Vagina (tissue), 2 donors: ENCODE data around the gene PHRF1.

ENCODE experiments used
- POLR2A ChIP-seq, 2 donors: fragments of 450-650 bp; IDR thresholded peaks; one replicate each; pipeline ENCODE4 v1.6.1; 2017; ENCODE audit warnings: antibody characterized with exemption in 2 of 2, mild to moderate bottlenecking in 2 of 2, moderate library complexity in 2 of 2
- POLR2AphosphoS5 ChIP-seq, 2 donors: sonication (generic); formaldehyde crosslinking; IDR thresholded peaks; one replicate each; pipeline ENCODE4 v1.9.0; 2017; ENCODE audit warnings: antibody characterized with exemption in 2 of 2, mild to moderate bottlenecking in 2 of 2, low read depth in 1 of 2; ENCODE audit not compliant: insufficient read depth in 1 of 2
- TF ChIP-seq, protein P1 (sequence below), 3 experiments: fragments of 450-650 bp in 2 of 3; fragments of 200-600 bp in 1 of 3; sonication (generic) in 1 of 3; IDR thresholded peaks; one replicate each; pipeline ENCODE4 v1.5.1; 2017 to 2019; ENCODE audit warnings: antibody characterized with exemption in 3 of 3, mild to moderate bottlenecking in 2 of 3, moderate library complexity in 2 of 3

DNA sequence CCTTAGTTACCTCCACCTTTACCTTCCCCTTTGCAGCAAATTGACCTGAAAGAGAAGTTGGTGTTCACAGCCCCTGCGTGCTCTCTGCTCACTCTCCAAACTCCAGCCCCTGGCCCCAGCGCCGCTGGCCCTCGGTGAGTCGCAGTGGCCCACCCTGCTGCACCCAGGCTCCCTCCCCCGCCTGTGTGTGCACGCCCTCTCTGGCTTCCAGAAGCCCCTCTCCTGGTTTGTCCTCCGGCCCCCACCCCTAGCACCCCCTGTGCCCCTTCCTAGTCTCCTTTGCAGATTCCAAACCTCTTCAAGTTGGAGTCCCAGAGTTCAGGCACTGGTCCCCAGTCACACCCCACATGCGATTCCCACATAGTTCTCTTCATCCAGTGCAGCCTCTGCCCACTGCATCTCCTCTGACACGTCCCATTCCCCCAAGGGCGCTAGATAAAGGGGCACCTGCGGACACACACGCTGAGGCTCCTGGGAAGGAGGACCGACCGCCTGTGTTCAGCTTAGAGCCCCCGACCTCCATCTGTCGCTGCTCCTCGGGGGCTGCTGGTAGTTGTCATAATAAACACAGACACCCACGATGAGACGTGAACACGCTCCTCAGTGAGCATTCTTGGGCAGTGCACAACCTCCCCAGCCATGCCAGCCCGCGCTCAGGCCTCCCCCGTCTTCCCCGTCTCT is 1.5 kb upstream of the PHRF1 start:
- TF ChIP-seq, protein P1, sequence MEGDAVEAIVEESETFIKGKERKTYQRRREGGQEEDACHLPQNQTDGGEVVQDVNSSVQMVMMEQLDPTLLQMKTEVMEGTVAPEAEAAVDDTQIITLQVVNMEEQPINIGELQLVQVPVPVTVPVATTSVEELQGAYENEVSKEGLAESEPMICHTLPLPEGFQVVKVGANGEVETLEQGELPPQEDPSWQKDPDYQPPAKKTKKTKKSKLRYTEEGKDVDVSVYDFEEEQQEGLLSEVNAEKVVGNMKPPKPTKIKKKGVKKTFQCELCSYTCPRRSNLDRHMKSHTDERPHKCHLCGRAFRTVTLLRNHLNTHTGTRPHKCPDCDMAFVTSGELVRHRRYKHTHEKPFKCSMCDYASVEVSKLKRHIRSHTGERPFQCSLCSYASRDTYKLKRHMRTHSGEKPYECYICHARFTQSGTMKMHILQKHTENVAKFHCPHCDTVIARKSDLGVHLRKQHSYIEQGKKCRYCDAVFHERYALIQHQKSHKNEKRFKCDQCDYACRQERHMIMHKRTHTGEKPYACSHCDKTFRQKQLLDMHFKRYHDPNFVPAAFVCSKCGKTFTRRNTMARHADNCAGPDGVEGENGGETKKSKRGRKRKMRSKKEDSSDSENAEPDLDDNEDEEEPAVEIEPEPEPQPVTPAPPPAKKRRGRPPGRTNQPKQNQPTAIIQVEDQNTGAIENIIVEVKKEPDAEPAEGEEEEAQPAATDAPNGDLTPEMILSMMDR (IDR thresholded peaks at IDR 0.05): no peak
- no peak for TF ChIP-seq POLR2AphosphoS5 (IDR thresholded peaks at IDR 0.05; ENCODE audit: insufficient read depth in 1 of 2, low read depth in 1 of 2)
- no peak for TF ChIP-seq POLR2A (IDR thresholded peaks at IDR 0.05)
